H1 (cell line): ENCODE data around the gene NFIA. TPM values are rescaled to one million over a fixed set of nuclear protein-coding genes. Genes with fewer than 3 reads are reported as not detected.

Experiments used
- CTCF ChIA-PET: fragments of 300-600 bp; sonication (Branson Sonifier 250); formaldehyde crosslinking; loops from one replicate; lab custom pipeline; 2021; ENCODE audit not compliant: partially characterized antibody; lab: Charles Lee
- POLR2A ChIA-PET: fragments of 300-600 bp; sonication (Branson Sonifier 250); formaldehyde crosslinking; loops from one replicate; lab custom pipeline; 2021; ENCODE audit warnings: inconsistent platforms; ENCODE audit not compliant: partially characterized antibody; lab: Charles Lee
- DNase-seq, 2 experiments: peaks; one replicate each; pipeline versions ENCODE4 v3.0.0 to v3.0.0-alpha.2; 2010 to 2022; ENCODE audit warnings: low spot score in 2 of 2, low read depth in 1 of 2, mixed read lengths in 1 of 2
- FAIRE-seq: peaks from 2 replicates; lab custom pipeline; 2011; peaks lifted over from hg19 to GRCh38; lab: Jason Lieb, UNC
- H2AFZ ChIP-seq: 2 replicates; pipeline ENCODE4 v1.8.1; 2012; ENCODE audit warnings: low read length, inconsistent platforms
- H2AK5ac ChIP-seq: 2 replicates; pipeline ENCODE4 v1.6.1; 2013; ENCODE audit warnings: low read depth, low read length
- H2BK120ac ChIP-seq: replicated peaks from 2 replicates; pipeline ENCODE3; 2013; ENCODE audit warnings: low read depth, low read length, inconsistent platforms
- H2BK12ac ChIP-seq: 2 replicates; pipeline ENCODE4 v1.6.1; 2013; ENCODE audit warnings: low read depth, low read length
- H2BK15ac ChIP-seq: 2 replicates; pipeline ENCODE4 v1.6.1; 2013; ENCODE audit warnings: low read length
- H2BK20ac ChIP-seq: 2 replicates; pipeline ENCODE4 v1.6.1; 2013; ENCODE audit warnings: low read length
- H2BK5ac ChIP-seq: 2 replicates; pipeline ENCODE4 v1.6.1; 2013; ENCODE audit warnings: low read depth, low read length
- H3K14ac ChIP-seq: 2 replicates; pipeline ENCODE4 v1.6.1; 2013; ENCODE audit warnings: inconsistent platforms; ENCODE audit not compliant: insufficient read length
- H3K18ac ChIP-seq: 2 replicates; pipeline ENCODE4 v1.6.1; 2013; ENCODE audit warnings: low read length; ENCODE audit errors: extremely low read depth
- H3K23ac ChIP-seq: 2 replicates; pipeline ENCODE4 v1.6.1; 2013; ENCODE audit warnings: inconsistent platforms; ENCODE audit not compliant: insufficient read length
- H3K23me2 ChIP-seq: 2 replicates; pipeline ENCODE4 v1.6.1; 2013; ENCODE audit warnings: low read depth, low read length
- H3K27ac ChIP-seq: 2 replicates; pipeline ENCODE4 v1.6.1; 2011; ENCODE audit warnings: low read depth, low read length, inconsistent platforms
- H3K27me3 ChIP-seq, 4 experiments: replicated peaks in 1 of 4; 1 replicate in 1 of 4; 2 replicates in 3 of 4; pipeline versions ENCODE4 v1.6.1 to v1.8.1; 2011 to 2013; ENCODE audit warnings: low read length in 3 of 4, mild to moderate bottlenecking in 3 of 4, inconsistent platforms in 2 of 4, mixed read lengths in 2 of 4, moderate library complexity in 1 of 4; ENCODE audit not compliant: control insufficient read depth in 3 of 4, insufficient read depth in 3 of 4; ENCODE audit errors: extremely low read depth in 1 of 4
- H3K36me3 ChIP-seq, 4 experiments: 2 replicates each; pipeline versions ENCODE4 v1.6.1 to v1.8.1; 2011 to 2013; ENCODE audit warnings: mild to moderate bottlenecking in 4 of 4, low read length in 3 of 4, moderate library complexity in 2 of 4, control low read depth in 1 of 4, inconsistent platforms in 1 of 4; ENCODE audit not compliant: insufficient read depth in 4 of 4, control insufficient read depth in 2 of 4
- H3K4ac ChIP-seq: replicated peaks from 2 replicates; pipeline ENCODE3; 2013; ENCODE audit warnings: low read length, low read depth, mixed read lengths, inconsistent platforms; ENCODE audit not compliant: insufficient read length
- H3K4me1 ChIP-seq, 4 experiments: replicated peaks in 1 of 4; 1 replicate in 1 of 4; 2 replicates in 3 of 4; pipeline versions ENCODE4 v1.6.1 to v1.8.1; 2011 to 2013; ENCODE audit warnings: low read length in 3 of 4, inconsistent platforms in 2 of 4, mixed read lengths in 1 of 4; ENCODE audit not compliant: insufficient read depth in 4 of 4, control insufficient read depth in 3 of 4
- H3K4me2 ChIP-seq, 2 experiments: 2 replicates each; pipeline versions ENCODE4 v1.6.1 to v1.8.1; 2011 to 2013; ENCODE audit warnings: low read depth in 2 of 2, low read length in 2 of 2, control low read depth in 1 of 2, inconsistent platforms in 1 of 2, mild to moderate bottlenecking in 1 of 2; ENCODE audit not compliant: insufficient read depth in 1 of 2
- H3K4me3 ChIP-seq, 4 experiments: fragments of 200-600, 300-600 bp in 1 of 4; sonication (generic), shearing (Covaris generic), sonication (Bioruptor Twin) in 1 of 4; 2 replicates each; pipeline versions ENCODE4 v1.5.1 to v1.8.1; 2011 to 2016; ENCODE audit warnings: low read length in 4 of 4, low read depth in 3 of 4, control low read depth in 2 of 4, inconsistent platforms in 2 of 4, mild to moderate bottlenecking in 2 of 4, mixed read lengths in 1 of 4, moderate library complexity in 1 of 4; ENCODE audit not compliant: insufficient read depth in 2 of 4; ENCODE audit errors: extremely low read depth in 1 of 4
- H3K56ac ChIP-seq: replicated peaks from 2 replicates; pipeline ENCODE3; 2013; ENCODE audit warnings: low read depth, mild to moderate bottlenecking, mixed read lengths, low read length, inconsistent platforms; ENCODE audit not compliant: insufficient read length
- H3K79me1 ChIP-seq: 2 replicates; pipeline ENCODE4 v1.6.1; 2013; ENCODE audit warnings: low read depth, low read length, control low read depth
- H3K79me2 ChIP-seq, 2 experiments: 2 replicates each; pipeline versions ENCODE4 v1.6.1 to v1.8.1; 2012 to 2013; ENCODE audit warnings: low read length in 2 of 2, mild to moderate bottlenecking in 2 of 2, inconsistent platforms in 1 of 2; ENCODE audit not compliant: insufficient read depth in 2 of 2, control insufficient read depth in 1 of 2
- H3K9ac ChIP-seq, 4 experiments: replicated peaks in 1 of 4; 1 replicate in 1 of 4; 2 replicates in 3 of 4; pipeline versions ENCODE4 v1.6.1 to v1.8.1; 2011 to 2013; ENCODE audit warnings: low read depth in 3 of 4, low read length in 3 of 4, control low read depth in 2 of 4, mild to moderate bottlenecking in 2 of 4, moderate library complexity in 2 of 4, inconsistent platforms in 1 of 4; ENCODE audit errors: extremely low read depth in 1 of 4
- H3K9me3 ChIP-seq, 2 experiments: 2 replicates each; pipeline versions ENCODE4 v1.6.1 to v1.8.1; 2012 to 2013; ENCODE audit warnings: mild to moderate bottlenecking in 2 of 2, moderate library complexity in 2 of 2, control low read depth in 1 of 2, inconsistent platforms in 1 of 2, low read depth in 1 of 2, low read length in 1 of 2, mixed read lengths in 1 of 2; ENCODE audit not compliant: insufficient read depth in 2 of 2
- H4K20me1 ChIP-seq, 2 experiments: replicated peaks in 1 of 2; 2 replicates each; pipeline versions ENCODE3 to v1.8.1; 2011 to 2013; ENCODE audit warnings: inconsistent platforms in 2 of 2, low read length in 2 of 2, mild to moderate bottlenecking in 1 of 2; ENCODE audit not compliant: insufficient read depth in 2 of 2, control insufficient read depth in 1 of 2
- H4K5ac ChIP-seq: 2 replicates; pipeline ENCODE4 v1.6.1; 2013; ENCODE audit warnings: low read length, low read depth, mixed read lengths, inconsistent platforms; ENCODE audit not compliant: insufficient read length
- H4K8ac ChIP-seq: 2 replicates; pipeline ENCODE4 v1.8.0; 2013; ENCODE audit warnings: mild to moderate bottlenecking, moderate library complexity, low read length, inconsistent platforms; ENCODE audit not compliant: insufficient read depth; ENCODE audit errors: extremely low read depth
- H4K91ac ChIP-seq: replicated peaks from 2 replicates; pipeline ENCODE3; 2013; ENCODE audit warnings: low read length, mixed read lengths, inconsistent platforms; ENCODE audit not compliant: insufficient read length
- WGBS, 2 experiments: shearing (Covaris generic) in 1 of 2; methylation state at CpG; one replicate each; pipeline versions ENCODE4 v1.1.6 to v1.1.7; 2013 to 2015; ENCODE audit warnings: low lambda C conversion rate in 2 of 2, mixed read lengths in 2 of 2, inconsistent platforms in 1 of 2, low coverage in 1 of 2, missing lambda C conversion rate in 1 of 2; ENCODE audit not compliant: insufficient replicate concordance in 2 of 2, insufficient coverage in 1 of 2, insufficient read length in 1 of 2; ENCODE audit errors: extremely low coverage in 1 of 2, missing lambda C conversion rate in 1 of 2; 5-methylcytosine and 5-hydroxymethylcytosine counted together
- polyA plus RNA-seq, 7 experiments: library from polyadenylated mRNA; depleted of rRNA in 3 of 7; stranded (reverse) in 5 of 7; unstranded in 2 of 7; fragments of >200 nt in 5 of 7; fragments of 200-250 nt in 2 of 7; gene quantifications; 1 replicate in 5 of 7; 2 replicates in 1 of 7; 4 replicates in 1 of 7; pipeline versions ENCODE4 v1.2.1 to v1.2.3, GENCODE V29; 2011 to 2013; ENCODE audit warnings: missing spikeins in 2 of 7, mixed read lengths in 2 of 7
- total RNA-seq: library from RNA; stranded (reverse); fragmentation: NEBNext Ultra II Directional; extraction: Animal tissue kit (Norgen Biotek cat#: 25700); gene quantifications from 2 replicates; pipeline ENCODE4 v1.2.1, GENCODE V29; 2021

The NFIA gene
- total and polyA plus RNA-seq, 2 of the 8 experiments (the other 6 are each of a cell fraction or from before 2014, with no cell fraction given), result 1.8 to 2.3 TPM

DNA sequence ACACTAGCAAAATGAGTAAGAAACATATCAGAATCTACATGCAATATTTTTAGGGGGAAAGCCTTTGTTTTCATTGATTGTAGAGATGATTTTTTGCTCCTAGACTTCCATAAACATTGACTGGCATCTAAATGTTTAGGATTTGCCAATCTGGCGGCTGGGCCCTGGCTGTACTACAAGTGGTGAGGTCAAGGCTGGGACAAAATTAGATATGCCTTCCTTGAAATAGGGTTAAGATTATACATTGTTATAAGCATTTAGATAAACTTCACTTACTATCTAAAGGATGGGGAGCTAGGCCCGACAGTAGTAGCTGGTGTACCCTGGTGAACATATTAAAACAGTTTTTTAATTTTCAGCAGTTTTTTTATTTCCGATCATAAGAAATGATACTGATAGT is 5.2 kb downstream of the NFIA start:
- ChIA-PET POLR2A (no interaction called here), CTCF (interaction anchor here (1.0 kb wide), 1 partner anchor 38 kb away, joined by 3 read pairs; no protein-coding TSS in a partner anchor)
- H3K79me2 ChIP-seq, result no peaks in the 10 kb centered on the region
- H3K18ac ChIP-seq, result no peak overlapping the region
- H3K4me2 ChIP-seq, result no peak overlapping the region
- no peak overlapping the region for H4K8ac ChIP-seq
- no peak overlapping the region for H2BK15ac ChIP-seq
- H2BK20ac ChIP-seq, result no peak overlapping the region
- DNase-seq (no peak), FAIRE-seq (no peak)
- H2BK12ac ChIP-seq, result no peak overlapping the region
- no peak overlapping the region for H3K4me3 ChIP-seq
- H3K4ac ChIP-seq, result no peak overlapping the region
- no peak overlapping the region for H3K9ac ChIP-seq
- H3K9me3 ChIP-seq, result no peaks in the 10 kb centered on the region
- H3K23ac ChIP-seq, result no peak overlapping the region
- no peak overlapping the region for H2BK5ac ChIP-seq
- no peak overlapping the region for H4K5ac ChIP-seq
- H3K36me3 ChIP-seq, result peaks cover 0 to 4% (median 0%) of the 10 kb centered on the region in 4 experiments; a peak in 1 of 8 replicates
- no peak overlapping the region for H2AFZ ChIP-seq
- no peaks in the 10 kb centered on the region; the same call in 1 of the 2 replicates for H3K79me1 ChIP-seq
- H3K4me1 ChIP-seq, result peaks cover 0 to 5% (median 0%) of the 10 kb centered on the region in 4 experiments; a peak in 1 of 7 replicates
- peaks cover 11 to 28% (median 17%) of the 10 kb centered on the region in 4 experiments; a peak in 6 of 7 replicates for H3K27me3 ChIP-seq
- H4K20me1 ChIP-seq, result no peaks in the 10 kb centered on the region
- H3K27ac ChIP-seq, result no peak overlapping the region
- no peak overlapping the region for H3K56ac ChIP-seq
- H4K91ac ChIP-seq, result no peak overlapping the region
- peaks cover 6% of the 10 kb centered on the region; the same call in 1 of the 2 replicates for H3K23me2 ChIP-seq
- H2AK5ac ChIP-seq, result no peak overlapping the region
- H3K14ac ChIP-seq, result no peak overlapping the region
- 87% methylated on average over 3 of the region's 3 CpGs; no CpG with 5 or more reads in 1 of the 2 experiments for WGBS, 2 experiments
- no peak overlapping the region for H2BK120ac ChIP-seq
